EL (cell line): ENCODE results near the gene CCRL2.

Experiments
- DNase-seq: peaks from one replicate; pipeline ENCODE4 v3.0.0-alpha.2; 2016

The CCRL2 gene, protein sequence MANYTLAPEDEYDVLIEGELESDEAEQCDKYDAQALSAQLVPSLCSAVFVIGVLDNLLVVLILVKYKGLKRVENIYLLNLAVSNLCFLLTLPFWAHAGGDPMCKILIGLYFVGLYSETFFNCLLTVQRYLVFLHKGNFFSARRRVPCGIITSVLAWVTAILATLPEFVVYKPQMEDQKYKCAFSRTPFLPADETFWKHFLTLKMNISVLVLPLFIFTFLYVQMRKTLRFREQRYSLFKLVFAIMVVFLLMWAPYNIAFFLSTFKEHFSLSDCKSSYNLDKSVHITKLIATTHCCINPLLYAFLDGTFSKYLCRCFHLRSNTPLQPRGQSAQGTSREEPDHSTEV

DNA sequence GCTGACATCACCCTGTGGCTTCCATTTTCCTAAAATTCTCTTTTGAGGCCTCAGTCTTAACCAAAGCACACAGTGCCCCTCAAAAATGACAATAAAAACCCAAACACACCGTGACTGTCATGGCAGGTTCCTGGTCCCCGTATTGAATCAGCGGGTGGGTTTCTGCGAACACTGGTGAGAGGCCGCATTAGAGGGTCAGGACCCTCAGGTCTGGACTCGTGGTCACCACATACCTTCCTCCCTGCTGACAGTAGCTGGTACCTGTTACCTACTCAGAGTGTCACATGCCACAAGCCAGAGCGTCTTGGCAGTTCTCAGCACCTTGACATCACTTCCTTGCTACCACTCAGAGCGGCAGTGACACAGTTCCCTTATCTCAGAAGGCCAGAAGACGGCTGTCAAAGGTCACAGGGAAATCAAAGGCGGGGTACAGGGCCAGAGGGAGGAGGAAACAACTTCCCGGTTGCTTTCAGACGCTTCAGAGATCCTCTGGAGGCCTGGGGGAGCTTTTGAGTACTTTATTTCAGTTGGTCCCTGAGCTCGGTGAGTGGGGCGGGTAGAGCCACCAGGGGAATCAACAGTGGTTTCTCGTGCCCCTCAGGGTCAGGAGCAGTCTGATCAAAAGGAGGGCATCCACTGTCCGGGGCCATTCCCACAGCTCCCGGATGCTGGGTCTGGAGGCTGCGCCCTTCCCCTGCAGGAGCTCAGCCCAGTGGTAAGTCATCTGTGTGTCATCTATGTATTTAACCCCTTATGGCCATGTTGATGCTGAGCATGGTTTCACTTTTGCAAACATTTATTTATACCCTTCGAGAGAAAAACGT lies at the start of gene CCRL2, which contains the start of gene CCR5AS:
Gene CCRL2 (plus strand): TSS at position 472 of the 824 bp plus-strand sequence. CDS start 821 bp downstream, outside the sequence.
Gene CCR5AS (minus strand): TSS at position 279 of the 824 bp plus-strand sequence.
- peak; percentile 66 for DNase-seq

DNA sequence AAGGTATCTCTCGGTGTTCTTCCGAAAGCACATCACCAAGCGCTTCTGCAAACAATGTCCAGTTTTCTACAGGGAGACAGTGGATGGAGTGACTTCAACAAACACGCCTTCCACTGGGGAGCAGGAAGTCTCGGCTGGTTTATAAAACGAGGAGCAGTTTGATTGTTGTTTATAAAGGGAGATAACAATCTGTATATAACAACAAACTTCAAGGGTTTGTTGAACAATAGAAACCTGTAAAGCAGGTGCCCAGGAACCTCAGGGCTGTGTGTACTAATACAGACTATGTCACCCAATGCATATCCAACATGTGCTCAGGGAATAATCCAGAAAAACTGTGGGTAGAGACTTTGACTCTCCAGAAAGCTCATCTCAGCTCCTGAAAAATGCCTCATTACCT lies 48.6 kb upstream of the CCRL2 start:
- DNase-seq = no peak

DNA sequence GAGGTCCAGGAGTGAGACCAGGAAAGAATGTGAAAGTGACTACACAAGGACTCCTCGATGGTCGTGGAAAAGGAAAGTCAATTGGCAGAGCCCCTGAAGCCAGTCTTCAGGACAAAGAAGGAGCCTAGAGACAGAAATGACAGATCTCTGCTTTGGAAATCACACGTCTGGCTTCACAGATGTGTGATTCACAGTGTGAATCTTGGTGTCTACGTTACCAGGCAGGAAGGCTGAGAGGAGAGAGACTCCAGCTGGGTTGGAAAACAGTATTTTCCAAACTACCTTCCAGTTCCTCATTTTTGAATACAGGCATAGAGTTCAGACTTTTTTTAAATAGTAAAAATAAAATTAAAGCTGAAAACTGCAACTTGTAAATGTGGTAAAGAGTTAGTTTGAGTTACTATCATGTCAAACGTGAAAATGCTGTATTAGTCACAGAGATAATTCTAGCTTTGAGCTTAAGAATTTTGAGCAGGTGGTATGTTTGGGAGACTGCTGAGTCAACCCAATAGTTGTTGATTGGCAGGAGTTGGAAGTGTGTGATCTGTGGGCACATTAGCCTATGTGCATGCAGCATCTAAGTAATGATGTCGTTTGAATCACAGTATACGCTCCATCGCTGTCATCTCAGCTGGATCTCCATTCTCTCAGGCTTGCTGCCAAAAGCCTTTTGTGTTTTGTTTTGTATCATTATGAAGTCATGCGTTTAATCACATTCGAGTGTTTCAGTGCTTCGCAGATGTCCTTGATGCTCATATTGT lies 47.1 kb upstream of the CCRL2 start:
- DNase-seq = peak; percentile 61

DNA sequence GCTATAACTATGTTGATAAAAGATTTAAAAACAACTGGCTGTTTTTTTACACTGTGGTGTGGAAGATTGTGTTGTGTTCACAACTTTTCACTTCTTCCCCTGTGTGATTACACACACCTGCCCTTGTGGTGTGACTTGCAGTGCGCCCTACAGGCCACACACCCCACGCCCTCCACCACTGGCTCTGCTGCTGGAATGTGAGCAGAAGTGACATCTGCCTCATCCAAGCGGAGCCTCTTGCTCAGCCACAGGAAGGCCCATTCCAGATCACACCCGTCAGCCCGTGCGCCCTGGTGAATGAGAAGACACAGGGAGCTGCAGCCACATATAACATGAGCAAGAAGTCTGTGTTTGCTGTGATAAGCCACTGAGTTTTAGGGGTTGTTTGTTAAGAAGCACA lies 46.2 kb upstream of the CCRL2 start:
- peak; percentile 17 for DNase-seq

DNA sequence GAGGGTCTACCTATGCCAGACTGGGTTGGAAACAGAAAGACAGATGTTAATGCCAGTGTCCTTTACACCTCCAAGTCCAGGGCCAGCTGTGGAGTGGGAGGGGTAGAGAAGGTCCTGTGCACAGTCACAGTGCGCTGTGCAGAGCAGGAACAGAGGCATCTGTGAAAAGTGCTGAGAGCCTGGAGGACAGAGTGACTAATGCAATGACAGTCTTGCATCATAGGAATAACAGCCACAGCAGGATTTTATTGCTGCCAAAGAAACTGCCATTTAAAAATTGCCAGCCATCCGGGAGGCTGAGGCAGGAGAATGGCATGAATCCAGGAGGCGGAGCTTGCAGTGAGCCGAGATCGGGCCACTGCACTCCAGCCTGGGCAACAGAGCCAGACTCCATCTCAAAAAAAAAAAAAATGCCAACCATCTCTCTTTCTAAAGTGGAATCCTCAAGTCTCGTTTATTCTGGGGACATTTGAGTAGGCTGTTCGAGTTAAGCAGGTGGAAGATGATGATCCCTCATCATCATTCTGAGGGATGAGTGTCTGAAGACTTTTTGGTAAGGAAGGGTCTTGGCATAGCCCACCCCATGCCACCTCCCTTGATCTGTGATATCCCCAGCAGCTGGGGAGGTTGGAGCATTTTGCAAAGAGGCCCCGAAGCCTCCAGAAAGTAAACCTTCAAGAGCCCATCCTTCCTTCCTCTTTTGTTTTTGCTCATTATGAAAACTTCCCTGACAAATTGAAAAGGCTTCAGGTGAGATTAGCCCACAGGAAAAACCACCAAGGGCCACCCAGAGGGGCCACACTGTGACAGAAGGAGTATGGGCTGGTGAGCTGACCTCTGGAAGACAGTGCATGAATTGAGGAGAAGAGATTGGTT lies 45.4 kb upstream of the CCRL2 start:
- DNase-seq = peak; percentile 78

DNA sequence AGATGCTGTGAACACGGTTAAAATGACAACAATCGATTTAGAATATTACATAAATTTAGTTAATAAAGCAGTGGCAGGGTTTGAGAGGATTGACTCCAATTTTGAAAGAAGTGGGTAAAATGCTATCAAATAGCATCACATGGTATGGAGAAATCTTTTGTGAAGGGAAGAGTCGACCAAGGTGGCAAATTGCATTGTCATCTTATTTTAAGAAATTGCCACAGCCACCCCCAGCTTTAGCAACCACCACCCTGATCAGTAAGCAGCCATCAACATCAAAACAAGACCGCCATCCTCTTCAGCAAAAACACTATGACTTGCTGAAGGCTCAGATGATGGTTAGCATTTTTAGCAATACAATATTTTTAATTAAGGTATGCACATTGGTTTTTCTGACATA lies 42.0 kb upstream of the CCRL2 start:
- no peak for DNase-seq

DNA sequence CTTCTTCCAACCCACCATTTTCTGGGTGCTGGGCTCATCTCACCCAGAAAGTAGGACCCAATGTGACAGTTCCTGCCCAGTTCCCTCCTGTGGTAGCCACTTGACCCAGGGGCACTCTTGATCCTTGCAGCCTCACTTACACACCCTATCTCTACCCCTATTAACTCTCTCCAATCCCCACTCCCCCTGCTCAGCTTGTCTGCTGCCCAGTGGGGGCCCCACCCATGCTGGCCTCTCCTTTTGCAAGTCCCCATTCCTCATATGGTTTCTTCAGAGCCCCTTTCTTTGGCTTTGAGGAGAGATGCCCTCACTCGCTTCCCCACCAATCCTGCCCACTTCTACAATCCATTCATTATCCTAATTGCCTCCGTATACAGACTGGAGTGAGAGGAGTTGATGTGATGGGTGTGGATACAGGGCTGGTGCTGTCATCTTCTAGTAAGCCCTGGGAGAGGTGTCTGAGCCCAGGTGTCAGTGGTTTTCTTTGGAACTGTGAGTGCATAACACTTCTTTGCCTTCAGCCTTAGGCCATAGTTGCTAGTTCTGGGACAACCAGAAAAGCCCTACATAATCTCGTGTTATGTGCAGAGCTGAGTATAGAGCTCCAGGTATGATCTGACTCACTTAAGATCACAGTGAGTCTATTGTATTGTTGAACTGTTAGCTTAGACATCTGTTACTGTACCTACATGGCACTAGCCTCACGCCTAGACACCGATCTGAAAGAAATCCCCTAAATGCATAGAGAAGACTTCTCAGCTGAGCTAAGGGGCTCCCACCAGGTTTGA lies 41.1 kb upstream of the CCRL2 start:
- no peak for DNase-seq

DNA sequence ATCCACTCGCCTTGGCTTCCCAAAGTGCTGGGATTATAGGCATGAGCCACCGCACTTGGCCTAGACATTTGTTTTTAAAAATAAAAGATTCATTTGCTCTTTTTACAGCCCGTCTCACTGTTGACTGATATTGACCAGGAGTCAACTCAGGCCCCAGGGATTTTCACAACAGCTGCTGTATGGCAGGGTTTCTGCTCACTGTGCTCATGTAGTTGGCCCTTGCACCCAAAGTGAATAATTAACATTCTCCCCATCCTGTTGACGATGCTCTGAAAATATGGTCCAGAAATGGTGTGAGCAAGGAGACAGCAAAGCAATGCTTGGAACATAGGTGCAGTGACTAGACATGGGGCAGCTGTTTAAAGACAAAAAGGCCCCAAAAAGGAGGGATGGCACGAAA lies 39.2 kb upstream of the CCRL2 start:
- no peak for DNase-seq

DNA sequence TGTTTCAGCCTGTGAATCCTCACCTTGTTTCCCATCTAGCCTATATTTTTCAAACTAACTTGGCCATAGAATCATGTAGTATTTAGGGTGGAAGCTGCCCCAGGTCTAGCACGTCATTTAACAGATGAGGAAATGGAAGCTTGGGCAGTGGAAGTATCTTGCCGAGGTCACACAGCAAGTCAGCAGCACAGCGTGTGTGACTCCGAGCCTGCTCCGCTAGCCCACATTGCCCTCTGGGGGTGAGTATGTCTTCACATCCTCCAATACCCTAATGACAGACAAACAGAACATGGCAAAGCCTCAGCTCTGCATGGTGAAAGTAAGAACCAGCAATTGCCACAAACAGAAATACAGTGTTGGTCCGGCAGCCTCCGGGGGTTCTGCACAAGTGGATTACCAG lies 38.5 kb upstream of the CCRL2 start:
- DNase-seq = peak; percentile 18

DNA sequence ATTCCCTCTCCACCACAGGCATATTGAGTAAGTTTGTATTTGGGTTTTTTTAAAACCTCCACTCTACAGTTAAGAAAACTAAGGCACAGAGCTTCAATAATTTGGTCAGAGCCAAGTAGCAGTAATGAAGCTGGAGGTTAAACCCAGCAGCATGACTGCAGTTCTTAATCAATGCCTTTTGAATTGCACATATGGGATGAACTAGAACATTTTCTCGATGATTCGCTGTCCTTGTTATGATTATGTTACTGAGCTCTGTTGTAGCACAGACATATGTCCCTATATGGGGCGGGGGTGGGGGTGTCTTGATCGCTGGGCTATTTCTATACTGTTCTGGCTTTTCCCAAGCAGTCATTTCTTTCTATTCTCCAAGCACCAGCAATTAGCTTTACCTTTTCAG lies 37.9 kb upstream of the CCRL2 start:
- DNase-seq = no peak

DNA sequence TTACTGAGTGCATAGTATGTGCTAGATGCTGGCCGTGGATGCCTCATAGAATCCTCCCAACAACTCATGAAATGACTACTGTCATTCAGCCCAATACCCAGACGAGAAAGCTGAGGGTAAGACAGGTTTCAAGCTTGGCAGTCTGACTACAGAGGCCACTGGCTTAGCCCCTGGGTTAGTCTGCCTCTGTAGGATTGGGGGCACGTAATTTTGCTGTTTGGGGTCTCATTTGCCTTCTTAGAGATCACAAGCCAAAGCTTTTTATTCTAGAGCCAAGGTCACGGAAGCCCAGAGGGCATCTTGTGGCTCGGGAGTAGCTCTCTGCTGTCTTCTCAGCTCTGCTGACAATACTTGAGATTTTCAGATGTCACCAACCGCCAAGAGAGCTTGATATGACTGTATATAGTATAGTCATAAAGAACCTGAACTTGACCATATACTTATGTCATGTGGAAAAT lies 37.4 kb upstream of the CCRL2 start:
- no peak for DNase-seq

DNA sequence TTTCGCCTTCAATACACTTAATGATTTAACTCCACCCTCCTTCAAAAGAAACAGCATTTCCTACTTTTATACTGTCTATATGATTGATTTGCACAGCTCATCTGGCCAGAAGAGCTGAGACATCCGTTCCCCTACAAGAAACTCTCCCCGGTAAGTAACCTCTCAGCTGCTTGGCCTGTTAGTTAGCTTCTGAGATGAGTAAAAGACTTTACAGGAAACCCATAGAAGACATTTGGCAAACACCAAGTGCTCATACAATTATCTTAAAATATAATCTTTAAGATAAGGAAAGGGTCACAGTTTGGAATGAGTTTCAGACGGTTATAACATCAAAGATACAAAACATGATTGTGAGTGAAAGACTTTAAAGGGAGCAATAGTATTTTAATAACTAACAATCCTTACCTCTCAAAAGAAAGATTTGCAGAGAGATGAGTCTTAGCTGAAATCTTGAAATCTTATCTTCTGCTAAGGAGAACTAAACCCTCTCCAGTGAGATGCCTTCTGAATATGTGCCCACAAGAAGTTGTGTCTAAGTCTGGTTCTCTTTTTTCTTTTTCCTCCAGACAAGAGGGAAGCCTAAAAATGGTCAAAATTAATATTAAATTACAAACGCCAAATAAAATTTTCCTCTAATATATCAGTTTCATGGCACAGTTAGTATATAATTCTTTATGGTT lies 36.1 kb upstream of the CCRL2 start, which contains the start of gene CCR5:
Gene CCR5 (plus strand): TSS at position 108 of the 680 bp plus-strand sequence. CDS start 1,957 bp downstream, outside the sequence.
- no peak for DNase-seq

DNA sequence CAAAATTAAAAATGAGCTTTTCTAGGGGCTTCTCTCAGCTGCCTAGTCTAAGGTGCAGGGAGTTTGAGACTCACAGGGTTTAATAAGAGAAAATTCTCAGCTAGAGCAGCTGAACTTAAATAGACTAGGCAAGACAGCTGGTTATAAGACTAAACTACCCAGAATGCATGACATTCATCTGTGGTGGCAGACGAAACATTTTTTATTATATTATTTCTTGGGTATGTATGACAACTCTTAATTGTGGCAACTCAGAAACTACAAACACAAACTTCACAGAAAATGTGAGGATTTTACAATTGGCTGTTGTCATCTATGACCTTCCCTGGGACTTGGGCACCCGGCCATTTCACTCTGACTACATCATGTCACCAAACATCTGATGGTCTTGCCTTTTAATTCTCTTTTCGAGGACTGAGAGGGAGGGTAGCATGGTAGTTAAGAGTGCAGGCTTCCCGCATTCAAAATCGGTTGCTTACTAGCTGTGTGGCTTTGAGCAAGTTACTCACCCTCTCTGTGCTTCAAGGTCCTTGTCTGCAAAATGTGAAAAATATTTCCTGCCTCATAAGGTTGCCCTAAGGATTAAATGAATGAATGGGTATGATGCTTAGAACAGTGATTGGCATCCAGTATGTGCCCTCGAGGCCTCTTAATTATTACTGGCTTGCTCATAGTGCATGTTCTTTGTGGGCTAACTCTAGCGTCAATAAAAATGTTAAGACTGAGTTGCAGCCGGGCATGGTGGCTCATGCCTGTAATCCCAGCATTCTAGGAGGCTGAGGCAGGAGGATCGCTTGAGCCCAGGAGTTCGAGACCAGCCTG lies 35.3 kb upstream of the CCRL2 start:
- no peak for DNase-seq

DNA sequence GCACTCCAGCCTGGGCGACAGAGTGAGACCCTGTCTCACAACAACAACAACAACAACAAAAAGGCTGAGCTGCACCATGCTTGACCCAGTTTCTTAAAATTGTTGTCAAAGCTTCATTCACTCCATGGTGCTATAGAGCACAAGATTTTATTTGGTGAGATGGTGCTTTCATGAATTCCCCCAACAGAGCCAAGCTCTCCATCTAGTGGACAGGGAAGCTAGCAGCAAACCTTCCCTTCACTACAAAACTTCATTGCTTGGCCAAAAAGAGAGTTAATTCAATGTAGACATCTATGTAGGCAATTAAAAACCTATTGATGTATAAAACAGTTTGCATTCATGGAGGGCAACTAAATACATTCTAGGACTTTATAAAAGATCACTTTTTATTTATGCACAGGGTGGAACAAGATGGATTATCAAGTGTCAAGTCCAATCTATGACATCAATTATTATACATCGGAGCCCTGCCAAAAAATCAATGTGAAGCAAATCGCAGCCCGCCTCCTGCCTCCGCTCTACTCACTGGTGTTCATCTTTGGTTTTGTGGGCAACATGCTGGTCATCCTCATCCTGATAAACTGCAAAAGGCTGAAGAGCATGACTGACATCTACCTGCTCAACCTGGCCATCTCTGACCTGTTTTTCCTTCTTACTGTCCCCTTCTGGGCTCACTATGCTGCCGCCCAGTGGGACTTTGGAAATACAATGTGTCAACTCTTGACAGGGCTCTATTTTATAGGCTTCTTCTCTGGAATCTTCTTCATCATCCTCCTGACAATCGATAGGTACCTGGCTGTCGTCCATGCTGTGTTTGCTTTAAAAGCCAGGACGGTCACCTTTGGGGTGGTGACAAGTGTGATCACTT lies 34.3 kb upstream of the CCRL2 start:
- peak; percentile 36 for DNase-seq

DNA sequence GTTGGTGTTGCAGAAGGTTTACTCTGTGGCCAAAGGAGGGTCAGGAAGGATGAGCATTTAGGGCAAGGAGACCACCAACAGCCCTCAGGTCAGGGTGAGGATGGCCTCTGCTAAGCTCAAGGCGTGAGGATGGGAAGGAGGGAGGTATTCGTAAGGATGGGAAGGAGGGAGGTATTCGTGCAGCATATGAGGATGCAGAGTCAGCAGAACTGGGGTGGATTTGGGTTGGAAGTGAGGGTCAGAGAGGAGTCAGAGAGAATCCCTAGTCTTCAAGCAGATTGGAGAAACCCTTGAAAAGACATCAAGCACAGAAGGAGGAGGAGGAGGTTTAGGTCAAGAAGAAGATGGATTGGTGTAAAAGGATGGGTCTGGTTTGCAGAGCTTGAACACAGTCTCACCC lies 32.3 kb upstream of the CCRL2 start:
- DNase-seq = no peak

DNA sequence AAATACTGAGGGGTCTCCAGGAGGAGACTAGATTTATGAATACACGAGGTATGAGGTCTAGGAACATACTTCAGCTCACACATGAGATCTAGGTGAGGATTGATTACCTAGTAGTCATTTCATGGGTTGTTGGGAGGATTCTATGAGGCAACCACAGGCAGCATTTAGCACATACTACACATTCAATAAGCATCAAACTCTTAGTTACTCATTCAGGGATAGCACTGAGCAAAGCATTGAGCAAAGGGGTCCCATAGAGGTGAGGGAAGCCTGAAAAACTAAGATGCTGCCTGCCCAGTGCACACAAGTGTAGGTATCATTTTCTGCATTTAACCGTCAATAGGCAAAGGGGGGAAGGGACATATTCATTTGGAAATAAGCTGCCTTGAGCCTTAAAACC lies 31.8 kb upstream of the CCRL2 start:
- DNase-seq = no peak

DNA sequence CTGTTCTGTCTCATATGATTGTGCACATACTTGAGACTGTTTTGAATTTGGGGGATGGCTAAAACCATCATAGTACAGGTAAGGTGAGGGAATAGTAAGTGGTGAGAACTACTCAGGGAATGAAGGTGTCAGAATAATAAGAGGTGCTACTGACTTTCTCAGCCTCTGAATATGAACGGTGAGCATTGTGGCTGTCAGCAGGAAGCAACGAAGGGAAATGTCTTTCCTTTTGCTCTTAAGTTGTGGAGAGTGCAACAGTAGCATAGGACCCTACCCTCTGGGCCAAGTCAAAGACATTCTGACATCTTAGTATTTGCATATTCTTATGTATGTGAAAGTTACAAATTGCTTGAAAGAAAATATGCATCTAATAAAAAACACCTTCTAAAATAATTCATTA lies 31.2 kb upstream of the CCRL2 start:
- no peak for DNase-seq

DNA sequence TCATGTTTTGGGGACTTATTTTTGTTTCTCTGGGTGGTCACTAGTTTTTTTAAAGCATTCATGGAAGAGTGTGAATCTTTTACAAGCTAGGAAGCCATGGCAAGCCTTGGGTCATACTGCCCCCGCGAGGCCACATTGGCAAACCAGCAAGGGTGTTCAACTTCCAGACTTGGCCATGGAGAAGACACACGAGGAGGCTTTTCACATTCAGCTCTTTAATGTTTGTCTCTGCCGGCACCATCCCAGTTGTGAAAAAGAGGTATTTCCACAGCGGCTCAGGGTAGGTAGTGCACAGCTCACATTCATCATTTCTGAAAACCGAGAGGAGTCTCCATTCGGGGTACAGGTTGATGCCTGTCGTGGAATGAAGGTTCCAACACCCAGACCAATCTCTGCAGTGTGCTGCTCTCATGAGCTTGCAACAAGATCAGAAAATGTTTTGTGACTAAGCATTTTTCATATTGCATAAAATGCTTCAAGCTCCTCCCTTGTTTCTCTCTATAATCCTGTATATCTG lies 28.6 kb upstream of the CCRL2 start:
- peak; percentile 57 for DNase-seq
